Colonic mucosa (tissue), 4 donors: Measurements from ENCODE around the gene EEF1A1. TPM values are rescaled to one million over a fixed set of nuclear protein-coding genes. Genes with fewer than 3 reads are reported as not detected.
"Not testable (repeated sequence)": the region's sequence is repeated elsewhere in the genome, so short reads cannot be mapped to it uniquely, and the experiment has no call there.

Experiments
- DNase-seq: peaks from one replicate; pipeline ENCODE4 v3.0.0-alpha.2; 2020
- H3K27ac ChIP-seq: fragments of 200-600 bp; one replicate; pipeline ENCODE4 v1.8.0; 2021
- H3K27me3 ChIP-seq: fragments of 200-600 bp; one replicate; pipeline ENCODE4 v1.8.0; 2021
- H3K36me3 ChIP-seq: fragments of 200-600 bp; one replicate; pipeline ENCODE4 v1.8.0; 2021
- H3K4me1 ChIP-seq: fragments of 200-600 bp; one replicate; pipeline ENCODE4 v1.8.0; 2021; ENCODE audit warnings: mild to moderate bottlenecking
- H3K4me3 ChIP-seq: fragments of 200-600 bp; one replicate; pipeline ENCODE4 v1.8.0; 2021
- H3K9ac ChIP-seq, 2 donors: one replicate each; pipeline ENCODE4 v1.7.0; 2013; ENCODE audit warnings: control low read depth in 2 of 2, low read depth in 2 of 2, low read length in 2 of 2
- H3K9me3 ChIP-seq: fragments of 200-600 bp; one replicate; pipeline ENCODE4 v1.8.0; 2021
- CTCF ChIP-seq: fragments of 200-600 bp; IDR thresholded peaks from one replicate; pipeline ENCODE4 v1.8.0; 2022; ENCODE audit warnings: antibody characterized with exemption, mild to moderate bottlenecking
- intact Hi-C: fragments of 100-400 bp; cut with DNase I; formaldehyde crosslinking; loops from one replicate; pipeline ENCODE4 v1.14.1; 2022
- total RNA-seq, 2 donors: library from RNA; stranded (reverse); fragmentation: NEBNext Ultra II Directional in 1 of 2; extraction: Animal tissue kit (Norgen Biotek cat#: 25700) in 1 of 2; gene quantifications; one replicate each; pipeline ENCODE4 v1.2.1, GENCODE V29; 2021
- donor health status: healthy.
- donor health status: DM: no; HTN: no; CAD: no.
- donor health status: DM: no; HTN: no; CAD: no.

The EEF1A1 gene
- total RNA-seq, 2 donors from 2014 or later, result 7,049 to 8,990 TPM

DNA sequence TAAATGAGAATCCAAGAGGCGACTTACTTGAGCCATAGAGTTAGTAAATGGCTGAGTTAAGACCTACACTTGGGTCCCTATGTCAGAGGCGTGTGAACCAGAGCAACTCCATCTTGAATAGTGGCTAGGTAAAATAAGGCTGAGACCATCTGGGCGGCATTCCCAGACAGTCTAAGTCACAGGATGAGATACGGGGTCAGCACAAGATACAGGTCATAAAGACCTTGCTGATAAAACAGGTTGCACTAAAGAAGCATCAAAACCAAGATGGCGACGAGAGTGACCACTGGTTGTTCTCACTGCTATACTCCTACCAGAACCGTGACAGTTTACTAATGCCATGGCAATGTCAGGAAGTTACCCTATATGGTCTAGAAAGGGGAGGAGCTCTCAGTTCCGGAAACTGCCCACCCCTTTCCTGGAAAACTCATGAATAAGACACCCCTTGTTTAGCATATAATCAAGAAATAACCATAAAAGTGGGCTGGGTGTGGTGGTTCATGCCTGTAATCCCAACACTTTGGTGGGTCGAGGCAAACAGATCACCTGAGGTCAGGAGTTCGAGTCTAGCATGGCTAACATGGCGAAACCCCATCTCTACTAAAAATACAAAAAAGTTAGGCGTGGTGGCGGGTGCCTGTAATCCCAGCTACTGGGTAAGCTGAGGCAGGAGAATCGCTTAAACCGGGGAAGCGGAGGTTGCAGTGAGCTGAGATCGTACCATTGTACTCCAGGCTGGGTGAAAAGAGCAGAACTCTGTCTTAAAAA lies 43.9 kb upstream of the EEF1A1 start:
- H3K36me3 ChIP-seq, result no peaks in the 10 kb centered on the region
- H3K4me3 ChIP-seq, result no peak overlapping the region
- no peak overlapping the region for H3K27ac ChIP-seq
- no peak overlapping the region for H3K9ac ChIP-seq
- intact Hi-C loops, result loop anchor here (5.0 kb wide), 1 partner anchor 37 kb away; no protein-coding TSS in a partner anchor
- no peaks in the 10 kb centered on the region for H3K27me3 ChIP-seq
- no peaks in the 10 kb centered on the region for H3K4me1 ChIP-seq
- no peaks in the 10 kb centered on the region for H3K9me3 ChIP-seq
- TF ChIP-seq CTCF, result no peak
- DNase-seq, result no peak

DNA sequence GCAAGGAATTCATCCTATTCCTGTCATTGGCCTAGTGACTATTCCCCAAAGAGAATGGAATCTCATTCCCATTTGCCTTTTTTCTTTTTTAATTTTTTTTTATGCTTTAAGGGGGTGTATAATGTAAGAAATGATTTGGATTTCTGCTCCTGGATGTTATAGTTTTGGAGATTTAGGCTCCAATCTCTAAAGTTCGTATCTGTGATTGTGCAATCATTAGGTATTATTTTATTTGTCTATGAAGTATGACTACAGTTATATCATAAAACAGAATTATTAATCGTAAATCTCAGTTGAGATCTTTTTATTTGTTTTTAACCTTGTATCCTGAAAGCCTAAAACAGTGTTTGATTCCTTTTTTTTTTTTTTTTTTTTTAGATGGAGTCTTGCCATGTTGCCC lies 41.7 kb upstream of the EEF1A1 start:
- Histone ChIP-seq H3K9ac (no peak overlapping the region), H3K4me1 (no peaks in the 10 kb centered on the region), H3K27me3 (no peaks in the 10 kb centered on the region), H3K9me3 (no peaks in the 10 kb centered on the region), H3K36me3 (no peaks in the 10 kb centered on the region), H3K4me3 (no peak overlapping the region), H3K27ac (no peak overlapping the region)
- intact Hi-C loops, result no loop called here
- DNase-seq, result no peak
- no peak for TF ChIP-seq CTCF

- Histone ChIP-seq H3K9me3 (no peaks in the 10 kb centered on the region), H3K27me3 (no peaks in the 10 kb centered on the region), H3K36me3 (no peaks in the 10 kb centered on the region), H3K4me3 (no peak overlapping the region), H3K4me1 (no peaks in the 10 kb centered on the region), H3K27ac (no peak overlapping the region), H3K9ac (no peak overlapping the region)
- intact Hi-C loops, result no loop called here
- no peak for TF ChIP-seq CTCF
- DNase-seq, result no peak
Observed at GRCh38 chr6:73560853-73561407, 40.1 kb upstream of the EEF1A1 start.

GRCh38 chr6:73560182-73560732 lies 39.4 kb upstream of the EEF1A1 start:
- no peaks in the 10 kb centered on the region for H3K36me3 ChIP-seq
- DNase-seq, result no peak
- H3K27me3 ChIP-seq, result no peaks in the 10 kb centered on the region
- no peak for TF ChIP-seq CTCF
- H3K27ac ChIP-seq, result no peak overlapping the region
- intact Hi-C loops, result no loop called here
- H3K9me3 ChIP-seq, result no peaks in the 10 kb centered on the region
- no peak overlapping the region for H3K4me3 ChIP-seq
- no peaks in the 10 kb centered on the region for H3K4me1 ChIP-seq
- H3K9ac ChIP-seq, result no peak overlapping the region

- H3K36me3 ChIP-seq, H3K4me3 ChIP-seq, H3K9me3 ChIP-seq, H3K27me3 ChIP-seq, H3K9ac ChIP-seq, DNase-seq, H3K4me1 ChIP-seq, H3K27ac ChIP-seq, intact Hi-C loops: not testable (repeated sequence)
Observed at GRCh38 chr6:73559399-73559794, 38.6 kb upstream of the EEF1A1 start.
